Smooth muscle cell (in vitro differentiated cells): ENCODE data around the gene DRC1. TPM values are rescaled to one million over a fixed set of nuclear protein-coding genes. Genes with fewer than 3 reads are reported as not detected.

Experiments
- DNase-seq: peaks from one replicate; lab custom pipeline; 2025; ENCODE audit not compliant: unreplicated experiment; lab: John Stamatoyannopoulos, UW
- H2AFZ ChIP-seq: fragments of 200-600 bp; sonication (generic); 2 replicates; pipeline ENCODE4 v1.6.0; 2016; ENCODE audit warnings: antibody characterized with exemption, low read depth, mild to moderate bottlenecking
- H3F3A ChIP-seq: fragments of 200-600 bp; sonication (generic); 2 replicates; pipeline ENCODE4 v1.6.0; 2017; ENCODE audit warnings: antibody characterized with exemption, low read depth
- H3K27ac ChIP-seq: fragments of 200-600 bp; sonication (generic); 2 replicates; pipeline ENCODE4 v1.5.1; 2016; ENCODE audit warnings: low read depth, mild to moderate bottlenecking
- H3K27me3 ChIP-seq: fragments of 200-600 bp; sonication (generic); 2 replicates; pipeline ENCODE4 v1.6.1; 2016; ENCODE audit warnings: low read depth, mild to moderate bottlenecking
- H3K36me3 ChIP-seq: fragments of 200-600 bp; sonication (generic); 2 replicates; pipeline ENCODE4 v1.5.1; 2016; ENCODE audit warnings: low read depth
- H3K4me1 ChIP-seq: fragments of 200-600 bp; sonication (generic); 2 replicates; pipeline ENCODE4 v1.5.1; 2016; ENCODE audit warnings: low read depth
- H3K4me2 ChIP-seq: fragments of 200-600 bp; sonication (generic); 2 replicates; pipeline ENCODE4 v1.6.0; 2016; ENCODE audit warnings: mild to moderate bottlenecking
- H3K4me3 ChIP-seq: fragments of 200-600 bp; sonication (generic); 2 replicates; pipeline ENCODE4 v1.5.1; 2016; ENCODE audit warnings: mild to moderate bottlenecking
- H3K79me2 ChIP-seq: fragments of 200-600 bp; sonication (generic); 2 replicates; pipeline ENCODE4 v1.6.0; 2016; ENCODE audit warnings: low read depth, mild to moderate bottlenecking
- H3K9ac ChIP-seq: fragments of 200-600 bp; sonication (generic); 2 replicates; pipeline ENCODE4 v1.6.0; 2016; ENCODE audit warnings: low read depth
- H3K9me3 ChIP-seq: fragments of 200-600 bp; sonication (generic); replicated peaks from 2 replicates; pipeline ENCODE4 v1.5.1; 2016; ENCODE audit warnings: low read depth
- H4K20me1 ChIP-seq: fragments of 200-600 bp; sonication (generic); 2 replicates; pipeline ENCODE4 v1.6.0; 2016; ENCODE audit warnings: low read depth
- WGBS: methylation state at CpG from one replicate; pipeline ENCODE4 v1.1.7; 2016; ENCODE audit warnings: low lambda C conversion rate; 5-methylcytosine and 5-hydroxymethylcytosine counted together
- polyA plus RNA-seq: library from polyadenylated mRNA; unstranded; fragments of >200 nt; fragmentation: Nextera tagmentation; extraction: Ambion mirVana; gene quantifications from 2 replicates; pipeline ENCODE4 v1.2.1, GENCODE V29; 2016
- total RNA-seq: library from RNA; depleted of rRNA; stranded (reverse); fragments of >200 nt; gene quantifications from 2 replicates; pipeline ENCODE4 v1.2.3, GENCODE V29; 2014
- TF ChIP-seq, protein P1 (sequence below): fragments of 200-600 bp; sonication (generic); IDR thresholded peaks from 2 replicates; pipeline ENCODE4 v1.5.1; 2017; ENCODE audit warnings: borderline replicate concordance, mild to moderate bottlenecking, antibody characterized with exemption; ENCODE audit not compliant: insufficient read depth, poor library complexity, severe bottlenecking

DRC1 gene
- total and polyA plus RNA-seq, 2 experiments from 2014 or later = 0.14 TPM; not detected in 1

GRCh38 chr2:26444236-26444635 lies 42.5 kb downstream of the DRC1 start:
- no peaks in the 10 kb centered on the region for H3K79me2 ChIP-seq
- H3K27ac ChIP-seq = no peak overlapping the region
- no peak overlapping the region for H3K4me2 ChIP-seq
- H3K27me3 ChIP-seq = no peaks in the 10 kb centered on the region
- no peaks in the 10 kb centered on the region for H4K20me1 ChIP-seq
- H3F3A ChIP-seq = no peaks in the 10 kb centered on the region
- H3K9ac ChIP-seq = no peak overlapping the region
- no peak for DNase-seq
- no peaks in the 10 kb centered on the region for H3K36me3 ChIP-seq
- H3K9me3 ChIP-seq = no peaks in the 10 kb centered on the region
- H3K4me1 ChIP-seq = no peaks in the 10 kb centered on the region
- H3K4me3 ChIP-seq = no peak overlapping the region
- H2AFZ ChIP-seq = no peak overlapping the region
- 93% methylated on average over 7 of the region's 7 CpGs for WGBS
- TF ChIP-seq, protein P1, sequence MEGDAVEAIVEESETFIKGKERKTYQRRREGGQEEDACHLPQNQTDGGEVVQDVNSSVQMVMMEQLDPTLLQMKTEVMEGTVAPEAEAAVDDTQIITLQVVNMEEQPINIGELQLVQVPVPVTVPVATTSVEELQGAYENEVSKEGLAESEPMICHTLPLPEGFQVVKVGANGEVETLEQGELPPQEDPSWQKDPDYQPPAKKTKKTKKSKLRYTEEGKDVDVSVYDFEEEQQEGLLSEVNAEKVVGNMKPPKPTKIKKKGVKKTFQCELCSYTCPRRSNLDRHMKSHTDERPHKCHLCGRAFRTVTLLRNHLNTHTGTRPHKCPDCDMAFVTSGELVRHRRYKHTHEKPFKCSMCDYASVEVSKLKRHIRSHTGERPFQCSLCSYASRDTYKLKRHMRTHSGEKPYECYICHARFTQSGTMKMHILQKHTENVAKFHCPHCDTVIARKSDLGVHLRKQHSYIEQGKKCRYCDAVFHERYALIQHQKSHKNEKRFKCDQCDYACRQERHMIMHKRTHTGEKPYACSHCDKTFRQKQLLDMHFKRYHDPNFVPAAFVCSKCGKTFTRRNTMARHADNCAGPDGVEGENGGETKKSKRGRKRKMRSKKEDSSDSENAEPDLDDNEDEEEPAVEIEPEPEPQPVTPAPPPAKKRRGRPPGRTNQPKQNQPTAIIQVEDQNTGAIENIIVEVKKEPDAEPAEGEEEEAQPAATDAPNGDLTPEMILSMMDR = no peak

DNA sequence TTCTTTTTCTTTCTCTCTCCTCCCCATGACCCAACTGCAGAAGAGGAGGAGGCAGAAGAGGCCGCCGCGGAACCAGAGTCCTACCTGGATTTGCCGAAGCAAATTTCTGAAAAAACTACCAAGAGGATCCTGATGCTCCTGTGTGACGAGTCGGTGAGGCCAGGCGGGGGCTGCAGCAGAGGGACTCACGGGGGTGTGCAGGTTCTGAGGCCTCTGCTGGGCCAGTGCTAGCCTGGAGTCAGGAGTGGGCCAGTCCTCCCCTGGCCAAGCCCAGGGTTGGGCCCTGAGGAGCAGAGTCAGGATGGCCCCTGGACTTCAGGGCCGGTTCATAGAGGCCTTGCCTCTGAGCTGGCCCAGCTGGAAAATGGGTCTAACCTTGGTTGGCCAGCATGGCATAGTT lies 46.9 kb downstream of the DRC1 start:
- no peak overlapping the region for H3K9ac ChIP-seq
- H3K36me3 ChIP-seq = no peaks in the 10 kb centered on the region
- H3K9me3 ChIP-seq = no peaks in the 10 kb centered on the region
- H2AFZ ChIP-seq = no peak overlapping the region
- H3K4me1 ChIP-seq = no peaks in the 10 kb centered on the region
- H4K20me1 ChIP-seq = no peaks in the 10 kb centered on the region
- WGBS = 94% methylated on average over 9 of the region's 9 CpGs
- DNase-seq = no peak
- no peak overlapping the region for H3K27ac ChIP-seq
- no peak overlapping the region for H3K4me2 ChIP-seq
- no peaks in the 10 kb centered on the region for H3F3A ChIP-seq
- H3K27me3 ChIP-seq = no peaks in the 10 kb centered on the region
- no peak overlapping the region for H3K4me3 ChIP-seq
- TF ChIP-seq, protein P1 = no peak
- no peaks in the 10 kb centered on the region for H3K79me2 ChIP-seq

DNA sequence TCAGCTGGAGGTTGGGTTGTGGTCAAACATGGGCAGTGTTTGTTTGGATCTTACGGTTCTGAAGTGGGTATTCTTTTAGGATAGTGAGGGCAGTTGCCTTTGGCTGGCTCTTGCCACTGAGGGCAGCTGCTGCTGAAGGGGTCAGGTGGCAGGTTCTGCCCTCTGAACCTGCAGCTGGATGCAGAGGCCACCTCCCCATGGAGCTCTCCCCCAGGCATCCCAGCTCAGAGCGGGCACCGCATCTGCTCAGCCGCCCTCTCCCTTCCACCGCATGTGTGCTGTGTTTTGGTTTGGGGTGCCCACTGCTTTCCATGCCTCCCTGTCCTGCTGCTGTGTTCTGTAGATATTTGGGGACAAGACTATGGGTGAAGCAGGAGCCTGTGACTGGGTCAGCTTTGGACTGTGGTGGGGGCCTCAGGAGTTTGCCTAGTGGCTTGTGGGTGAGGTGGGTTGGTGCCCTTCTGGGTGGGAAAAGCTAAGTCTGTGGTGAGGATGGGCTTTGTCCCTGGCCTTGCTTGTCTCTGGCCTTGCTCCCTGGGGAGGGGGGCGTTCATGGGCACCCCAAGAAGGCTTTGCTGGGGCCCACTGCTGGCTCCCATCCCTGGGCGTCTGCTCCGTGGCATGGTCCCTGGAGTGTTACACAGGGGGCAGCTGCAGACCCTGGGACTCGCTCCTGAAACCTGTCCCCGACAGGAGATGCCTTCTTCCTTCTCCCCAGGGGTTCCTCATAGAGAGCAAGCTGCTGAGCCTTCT lies 47.7 kb downstream of the DRC1 start:
- H3K79me2 ChIP-seq = no peaks in the 10 kb centered on the region
- no peaks in the 10 kb centered on the region for H3F3A ChIP-seq
- no peak for DNase-seq
- H3K4me2 ChIP-seq = no peak overlapping the region
- TF ChIP-seq, protein P1 = no peak
- no peak overlapping the region for H3K9ac ChIP-seq
- H3K4me1 ChIP-seq = no peaks in the 10 kb centered on the region
- WGBS = 96% methylated on average over 10 of the region's 10 CpGs
- no peak overlapping the region for H3K4me3 ChIP-seq
- no peak overlapping the region for H2AFZ ChIP-seq
- H3K36me3 ChIP-seq = no peaks in the 10 kb centered on the region
- no peaks in the 10 kb centered on the region for H3K27me3 ChIP-seq
- no peak overlapping the region for H3K27ac ChIP-seq
- no peaks in the 10 kb centered on the region for H4K20me1 ChIP-seq
- H3K9me3 ChIP-seq = no peaks in the 10 kb centered on the region

DNA sequence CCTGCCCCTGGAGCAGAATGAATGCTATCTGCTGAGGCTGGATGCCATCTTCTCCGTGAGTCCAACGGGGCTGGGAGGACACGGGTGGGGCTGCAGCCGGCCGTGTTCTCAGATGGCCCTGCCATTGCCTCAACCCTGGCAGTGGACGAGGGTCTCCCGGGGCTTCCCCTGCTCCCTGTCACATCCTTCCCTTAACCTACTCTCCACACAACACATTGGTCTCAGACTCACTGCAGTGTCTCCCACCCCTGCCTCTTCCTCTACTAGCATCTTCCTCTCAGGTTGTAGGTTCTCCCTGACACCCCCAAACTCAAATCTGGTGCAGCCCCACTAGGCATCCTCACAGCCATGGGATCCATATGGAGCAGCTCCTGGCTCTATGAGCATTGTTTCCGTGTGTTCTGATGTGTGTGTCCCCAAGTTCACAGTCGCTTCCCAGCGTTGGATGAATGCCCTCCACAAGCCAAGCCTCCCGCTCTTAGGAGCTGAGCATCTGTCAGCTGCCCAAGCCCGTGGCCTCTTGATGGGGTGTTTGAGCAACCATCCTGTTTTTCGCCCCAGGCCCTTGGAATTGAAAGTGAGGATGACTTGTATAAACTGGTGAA lies 48.4 kb downstream of the DRC1 start:
- Histone ChIP-seq H4K20me1 (no peaks in the 10 kb centered on the region), H3K36me3 (no peaks in the 10 kb centered on the region), H3F3A (no peaks in the 10 kb centered on the region), H3K4me2 (no peak overlapping the region), H2AFZ (no peak overlapping the region), H3K9me3 (no peaks in the 10 kb centered on the region), H3K4me1 (no peaks in the 10 kb centered on the region), H3K4me3 (no peak overlapping the region), H3K9ac (no peak overlapping the region), H3K27ac (no peak overlapping the region), H3K27me3 (no peaks in the 10 kb centered on the region), H3K79me2 (no peaks in the 10 kb centered on the region)
- WGBS = 88% methylated on average over 12 of the region's 13 CpGs
- TF ChIP-seq, protein P1 = no peak
- no peak for DNase-seq
